ENCODE results near the gene SERPINI1.

- no peak; the same call in 1 of the 2 replicates for TF ChIP-seq TOX (CRISPR knock-in tag; IDR thresholded peaks at IDR 0.05; ENCODE audit: borderline replicate concordance)
- no peak for TF ChIP-seq TCF4 (CRISPR knock-in tag; IDR thresholded peaks at IDR 0.05; ENCODE audit: borderline replicate concordance)
- TF ChIP-seq PATZ1 (CRISPR knock-in tag; IDR thresholded peaks at IDR 0.05; ENCODE audit: borderline replicate concordance): no peak
- no peak for TF ChIP-seq RARB (CRISPR knock-in tag; IDR thresholded peaks at IDR 0.05)
- no peak for TF ChIP-seq GLIS3 (CRISPR knock-in tag; IDR thresholded peaks at IDR 0.05)
- no peak for TF ChIP-seq BACH2 (CRISPR knock-in tag; IDR thresholded peaks at IDR 0.05; ENCODE audit: borderline replicate concordance)
Measured at GRCh38 chr3:167776066-167776685, 40.7 kb downstream of the SERPINI1 start.

Data from SK-N-SH treated with all-trans-retinoic acid at 6 μM for 48 hours (cell line).